HepG2 (cell line): Measurements from ENCODE around the gene RESP18. TPM values are rescaled to one million over a fixed set of nuclear protein-coding genes. Genes with fewer than 3 reads are reported as not detected.

ENCODE experiments used
- MED1 ChIP-seq: sonication (generic); formaldehyde crosslinking; IDR thresholded peaks from 2 replicates; pipeline ENCODE4 v1.4.0; 2020; ENCODE audit warnings: missing genetic modification reagents
- POGZ ChIP-seq: sonication (generic); formaldehyde crosslinking; IDR thresholded peaks from 2 replicates; pipeline ENCODE4 v1.4.0; 2020; ENCODE audit warnings: mild to moderate bottlenecking, missing genetic modification reagents
- WIZ ChIP-seq: sonication (generic); formaldehyde crosslinking; IDR thresholded peaks from 2 replicates; pipeline ENCODE4 v1.5.1; 2020; ENCODE audit warnings: mild to moderate bottlenecking, missing genetic modification reagents
- polyA plus RNA-seq, 8 experiments: library from polyadenylated mRNA; depleted of rRNA in 3 of 8; stranded (reverse) in 7 of 8; unstranded in 1 of 8; fragments of >200 nt; fragmentation: Illumina TruSeq in 4 of 8; extraction: Trizol in 4 of 8; gene quantifications; 2 replicates each; pipeline versions ENCODE4 v1.2.1 to v1.2.3, GENCODE V29; 2011 to 2016; ENCODE audit warnings: low read depth in 4 of 8, missing spikeins in 1 of 8, mixed read lengths in 1 of 8; ENCODE audit not compliant: insufficient read depth in 1 of 8
- total RNA-seq, 5 experiments: library from RNA; depleted of rRNA; stranded (reverse); fragments of >200 nt; fragmentation: Illumina TruSeq; extraction: Trizol; gene quantifications; 2 replicates each; pipeline ENCODE4 v1.2.3, GENCODE V29; 2016; ENCODE audit warnings: low read depth in 1 of 5
- TF ChIP-seq, protein P1 (sequence below): sonication (generic); formaldehyde crosslinking; IDR thresholded peaks from 2 replicates; pipeline ENCODE4 v1.4.0; 2020; ENCODE audit warnings: missing genetic modification reagents
- TF ChIP-seq, protein P2 (sequence below): sonication (generic); formaldehyde crosslinking; IDR thresholded peaks from 2 replicates; pipeline ENCODE4 v1.8.0; 2022; ENCODE audit warnings: mild to moderate bottlenecking, missing genetic modification reagents, borderline replicate concordance
- TF ChIP-seq, protein P3 (sequence below): sonication (generic); formaldehyde crosslinking; IDR thresholded peaks from 2 replicates; pipeline ENCODE4 v1.5.0; 2020; ENCODE audit warnings: missing genetic modification reagents
- TF ChIP-seq, protein P4 (sequence below): sonication (generic); formaldehyde crosslinking; IDR thresholded peaks from 2 replicates; pipeline ENCODE4 v1.4.0; 2020; ENCODE audit warnings: mild to moderate bottlenecking, missing genetic modification reagents
- TF ChIP-seq, protein P5 (sequence below): sonication (generic); formaldehyde crosslinking; IDR thresholded peaks from 2 replicates; pipeline ENCODE4 v1.4.0; 2020; ENCODE audit warnings: missing genetic modification reagents, borderline replicate concordance
- TF ChIP-seq, protein P6 (sequence below): sonication (generic); formaldehyde crosslinking; conservative IDR thresholded peaks from 2 replicates; pipeline ENCODE4 v1.4.0; 2020; ENCODE audit warnings: missing genetic modification reagents

Gene RESP18
- total and polyA plus RNA-seq, 2 of the 13 experiments (the other 11 are each of a cell fraction or from before 2014, with no cell fraction given), result not detected

DNA sequence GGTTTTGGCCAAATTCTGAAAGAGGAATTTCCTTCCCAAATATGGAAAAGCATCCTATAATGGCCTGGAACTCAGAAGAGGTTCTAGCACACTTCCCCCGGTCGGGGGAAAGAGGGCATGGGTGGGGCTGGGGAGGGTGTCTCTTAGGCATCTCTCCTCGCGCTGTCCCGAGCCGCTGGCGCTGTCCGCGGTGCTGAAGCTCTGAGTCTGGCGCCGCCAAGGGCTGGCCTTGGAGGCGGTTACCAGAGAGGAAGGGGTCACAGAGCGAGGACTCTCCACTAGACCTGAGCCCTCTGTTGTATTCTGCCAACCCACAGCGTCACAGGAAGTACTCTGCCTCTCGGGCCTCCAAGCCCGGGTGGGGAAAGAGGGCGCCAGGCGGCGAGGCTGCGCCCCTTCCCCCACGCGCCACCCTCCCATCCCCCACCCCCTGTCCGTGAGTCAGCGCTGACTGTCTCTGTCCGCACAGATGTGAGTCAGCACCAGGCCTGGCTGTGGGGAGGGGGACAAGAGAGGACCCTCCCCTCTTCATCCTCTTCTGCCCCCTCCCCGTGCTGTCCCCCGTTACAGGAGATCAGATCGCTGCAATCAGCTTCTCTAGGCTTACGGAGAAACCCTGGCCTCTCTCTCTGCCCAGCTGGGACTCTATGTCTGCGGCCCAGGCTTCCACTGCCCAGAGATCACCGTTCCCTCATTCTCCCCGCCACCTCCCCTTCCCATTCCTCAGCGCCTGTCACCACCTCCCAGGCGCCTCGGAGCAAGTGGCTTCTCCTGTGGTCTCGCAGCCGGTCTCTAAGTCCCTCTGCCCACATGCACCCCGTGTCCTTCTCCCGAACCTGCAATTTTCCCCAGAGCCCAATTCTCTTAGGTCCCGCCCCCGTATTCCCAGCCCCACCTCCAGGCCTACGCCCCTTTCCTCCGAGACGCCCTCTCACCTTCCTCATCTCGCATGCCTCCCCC is 24.1 kb downstream of the RESP18 start (continued):
- TF ChIP-seq, protein P1, sequence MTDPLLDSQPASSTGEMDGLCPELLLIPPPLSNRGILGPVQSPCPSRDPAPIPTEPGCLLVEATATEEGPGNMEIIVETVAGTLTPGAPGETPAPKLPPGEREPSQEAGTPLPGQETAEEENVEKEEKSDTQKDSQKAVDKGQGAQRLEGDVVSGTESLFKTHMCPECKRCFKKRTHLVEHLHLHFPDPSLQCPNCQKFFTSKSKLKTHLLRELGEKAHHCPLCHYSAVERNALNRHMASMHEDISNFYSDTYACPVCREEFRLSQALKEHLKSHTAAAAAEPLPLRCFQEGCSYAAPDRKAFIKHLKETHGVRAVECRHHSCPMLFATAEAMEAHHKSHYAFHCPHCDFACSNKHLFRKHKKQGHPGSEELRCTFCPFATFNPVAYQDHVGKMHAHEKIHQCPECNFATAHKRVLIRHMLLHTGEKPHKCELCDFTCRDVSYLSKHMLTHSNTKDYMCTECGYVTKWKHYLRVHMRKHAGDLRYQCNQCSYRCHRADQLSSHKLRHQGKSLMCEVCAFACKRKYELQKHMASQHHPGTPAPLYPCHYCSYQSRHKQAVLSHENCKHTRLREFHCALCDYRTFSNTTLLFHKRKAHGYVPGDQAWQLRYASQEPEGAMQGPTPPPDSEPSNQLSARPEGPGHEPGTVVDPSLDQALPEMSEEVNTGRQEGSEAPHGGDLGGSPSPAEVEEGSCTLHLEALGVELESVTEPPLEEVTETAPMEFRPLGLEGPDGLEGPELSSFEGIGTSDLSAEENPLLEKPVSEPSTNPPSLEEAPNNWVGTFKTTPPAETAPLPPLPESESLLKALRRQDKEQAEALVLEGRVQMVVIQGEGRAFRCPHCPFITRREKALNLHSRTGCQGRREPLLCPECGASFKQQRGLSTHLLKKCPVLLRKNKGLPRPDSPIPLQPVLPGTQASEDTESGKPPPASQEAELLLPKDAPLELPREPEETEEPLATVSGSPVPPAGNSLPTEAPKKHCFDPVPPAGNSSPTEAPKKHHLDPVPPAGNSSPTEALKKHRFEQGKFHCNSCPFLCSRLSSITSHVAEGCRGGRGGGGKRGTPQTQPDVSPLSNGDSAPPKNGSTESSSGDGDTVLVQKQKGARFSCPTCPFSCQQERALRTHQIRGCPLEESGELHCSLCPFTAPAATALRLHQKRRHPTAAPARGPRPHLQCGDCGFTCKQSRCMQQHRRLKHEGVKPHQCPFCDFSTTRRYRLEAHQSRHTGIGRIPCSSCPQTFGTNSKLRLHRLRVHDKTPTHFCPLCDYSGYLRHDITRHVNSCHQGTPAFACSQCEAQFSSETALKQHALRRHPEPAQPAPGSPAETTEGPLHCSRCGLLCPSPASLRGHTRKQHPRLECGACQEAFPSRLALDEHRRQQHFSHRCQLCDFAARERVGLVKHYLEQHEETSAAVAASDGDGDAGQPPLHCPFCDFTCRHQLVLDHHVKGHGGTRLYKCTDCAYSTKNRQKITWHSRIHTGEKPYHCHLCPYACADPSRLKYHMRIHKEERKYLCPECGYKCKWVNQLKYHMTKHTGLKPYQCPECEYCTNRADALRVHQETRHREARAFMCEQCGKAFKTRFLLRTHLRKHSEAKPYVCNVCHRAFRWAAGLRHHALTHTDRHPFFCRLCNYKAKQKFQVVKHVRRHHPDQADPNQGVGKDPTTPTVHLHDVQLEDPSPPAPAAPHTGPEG (CRISPR knock-in tag), result peak; percentile 93
- TF ChIP-seq, protein P2, sequence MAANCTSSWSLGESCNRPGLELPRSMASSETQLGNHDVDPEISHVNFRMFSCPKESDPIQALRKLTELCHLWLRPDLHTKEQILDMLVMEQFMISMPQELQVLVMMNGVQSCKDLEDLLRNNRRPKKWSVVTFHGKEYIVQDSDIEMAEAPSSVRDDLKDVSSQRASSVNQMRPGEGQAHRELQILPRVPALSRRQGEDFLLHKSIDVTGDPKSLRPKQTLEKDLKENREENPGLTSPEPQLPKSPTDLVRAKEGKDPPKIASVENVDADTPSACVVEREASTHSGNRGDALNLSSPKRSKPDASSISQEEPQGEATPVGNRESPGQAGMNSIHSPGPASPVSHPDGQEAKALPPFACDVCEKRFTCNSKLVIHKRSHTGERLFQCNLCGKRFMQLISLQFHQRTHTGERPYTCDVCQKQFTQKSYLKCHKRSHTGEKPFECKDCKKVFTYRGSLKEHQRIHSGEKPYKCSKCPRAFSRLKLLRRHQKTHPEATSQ (CRISPR knock-in tag), result no peak
- TF ChIP-seq, protein P3, sequence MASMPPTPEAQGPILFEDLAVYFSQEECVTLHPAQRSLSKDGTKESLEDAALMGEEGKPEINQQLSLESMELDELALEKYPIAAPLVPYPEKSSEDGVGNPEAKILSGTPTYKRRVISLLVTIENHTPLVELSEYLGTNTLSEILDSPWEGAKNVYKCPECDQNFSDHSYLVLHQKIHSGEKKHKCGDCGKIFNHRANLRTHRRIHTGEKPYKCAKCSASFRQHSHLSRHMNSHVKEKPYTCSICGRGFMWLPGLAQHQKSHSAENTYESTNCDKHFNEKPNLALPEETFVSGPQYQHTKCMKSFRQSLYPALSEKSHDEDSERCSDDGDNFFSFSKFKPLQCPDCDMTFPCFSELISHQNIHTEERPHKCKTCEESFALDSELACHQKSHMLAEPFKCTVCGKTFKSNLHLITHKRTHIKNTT (CRISPR knock-in tag), result no peak
- TF ChIP-seq, protein P4, sequence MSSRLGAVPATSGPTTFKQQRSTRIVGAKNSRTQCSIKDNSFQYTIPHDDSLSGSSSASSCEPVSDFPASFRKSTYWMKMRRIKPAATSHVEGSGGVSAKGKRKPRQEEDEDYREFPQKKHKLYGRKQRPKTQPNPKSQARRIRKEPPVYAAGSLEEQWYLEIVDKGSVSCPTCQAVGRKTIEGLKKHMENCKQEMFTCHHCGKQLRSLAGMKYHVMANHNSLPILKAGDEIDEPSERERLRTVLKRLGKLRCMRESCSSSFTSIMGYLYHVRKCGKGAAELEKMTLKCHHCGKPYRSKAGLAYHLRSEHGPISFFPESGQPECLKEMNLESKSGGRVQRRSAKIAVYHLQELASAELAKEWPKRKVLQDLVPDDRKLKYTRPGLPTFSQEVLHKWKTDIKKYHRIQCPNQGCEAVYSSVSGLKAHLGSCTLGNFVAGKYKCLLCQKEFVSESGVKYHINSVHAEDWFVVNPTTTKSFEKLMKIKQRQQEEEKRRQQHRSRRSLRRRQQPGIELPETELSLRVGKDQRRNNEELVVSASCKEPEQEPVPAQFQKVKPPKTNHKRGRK (CRISPR knock-in tag), result no peak
- TF ChIP-seq, protein P5, sequence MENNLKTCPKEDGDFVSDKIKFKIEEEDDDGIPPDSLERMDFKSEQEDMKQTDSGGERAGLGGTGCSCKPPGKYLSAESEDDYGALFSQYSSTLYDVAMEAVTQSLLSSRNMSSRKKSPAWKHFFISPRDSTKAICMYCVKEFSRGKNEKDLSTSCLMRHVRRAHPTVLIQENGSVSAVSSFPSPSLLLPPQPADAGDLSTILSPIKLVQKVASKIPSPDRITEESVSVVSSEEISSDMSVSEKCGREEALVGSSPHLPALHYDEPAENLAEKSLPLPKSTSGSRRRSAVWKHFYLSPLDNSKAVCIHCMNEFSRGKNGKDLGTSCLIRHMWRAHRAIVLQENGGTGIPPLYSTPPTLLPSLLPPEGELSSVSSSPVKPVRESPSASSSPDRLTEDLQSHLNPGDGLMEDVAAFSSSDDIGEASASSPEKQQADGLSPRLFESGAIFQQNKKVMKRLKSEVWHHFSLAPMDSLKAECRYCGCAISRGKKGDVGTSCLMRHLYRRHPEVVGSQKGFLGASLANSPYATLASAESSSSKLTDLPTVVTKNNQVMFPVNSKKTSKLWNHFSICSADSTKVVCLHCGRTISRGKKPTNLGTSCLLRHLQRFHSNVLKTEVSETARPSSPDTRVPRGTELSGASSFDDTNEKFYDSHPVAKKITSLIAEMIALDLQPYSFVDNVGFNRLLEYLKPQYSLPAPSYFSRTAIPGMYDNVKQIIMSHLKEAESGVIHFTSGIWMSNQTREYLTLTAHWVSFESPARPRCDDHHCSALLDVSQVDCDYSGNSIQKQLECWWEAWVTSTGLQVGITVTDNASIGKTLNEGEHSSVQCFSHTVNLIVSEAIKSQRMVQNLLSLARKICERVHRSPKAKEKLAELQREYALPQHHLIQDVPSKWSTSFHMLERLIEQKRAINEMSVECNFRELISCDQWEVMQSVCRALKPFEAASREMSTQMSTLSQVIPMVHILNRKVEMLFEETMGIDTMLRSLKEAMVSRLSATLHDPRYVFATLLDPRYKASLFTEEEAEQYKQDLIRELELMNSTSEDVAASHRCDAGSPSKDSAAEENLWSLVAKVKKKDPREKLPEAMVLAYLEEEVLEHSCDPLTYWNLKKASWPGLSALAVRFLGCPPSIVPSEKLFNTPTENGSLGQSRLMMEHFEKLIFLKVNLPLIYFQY (CRISPR knock-in tag), result peak; percentile 96
- TF ChIP-seq WIZ (CRISPR knock-in tag), result peak; percentile 99
- no peak for TF ChIP-seq POGZ (CRISPR knock-in tag)
- TF ChIP-seq, protein P6, sequence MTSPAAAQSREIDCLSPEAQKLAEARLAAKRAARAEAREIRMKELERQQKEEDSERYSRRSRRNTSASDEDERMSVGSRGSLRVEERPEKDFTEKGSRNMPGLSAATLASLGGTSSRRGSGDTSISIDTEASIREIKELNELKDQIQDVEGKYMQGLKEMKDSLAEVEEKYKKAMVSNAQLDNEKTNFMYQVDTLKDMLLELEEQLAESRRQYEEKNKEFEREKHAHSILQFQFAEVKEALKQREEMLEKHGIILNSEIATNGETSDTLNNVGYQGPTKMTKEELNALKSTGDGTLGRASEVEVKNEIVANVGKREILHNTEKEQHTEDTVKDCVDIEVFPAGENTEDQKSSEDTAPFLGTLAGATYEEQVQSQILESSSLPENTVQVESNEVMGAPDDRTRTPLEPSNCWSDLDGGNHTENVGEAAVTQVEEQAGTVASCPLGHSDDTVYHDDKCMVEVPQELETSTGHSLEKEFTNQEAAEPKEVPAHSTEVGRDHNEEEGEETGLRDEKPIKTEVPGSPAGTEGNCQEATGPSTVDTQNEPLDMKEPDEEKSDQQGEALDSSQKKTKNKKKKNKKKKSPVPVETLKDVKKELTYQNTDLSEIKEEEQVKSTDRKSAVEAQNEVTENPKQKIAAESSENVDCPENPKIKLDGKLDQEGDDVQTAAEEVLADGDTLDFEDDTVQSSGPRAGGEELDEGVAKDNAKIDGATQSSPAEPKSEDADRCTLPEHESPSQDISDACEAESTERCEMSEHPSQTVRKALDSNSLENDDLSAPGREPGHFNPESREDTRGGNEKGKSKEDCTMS (CRISPR knock-in tag), result peak; percentile 97
- TF ChIP-seq MED1 (CRISPR knock-in tag), result peak; percentile 78
